ENCODE results near the gene ATOSA. TPM values are rescaled to one million over a fixed set of nuclear protein-coding genes. Genes with fewer than 3 reads are reported as not detected.

The ATOSA gene
- total RNA-seq, 1 experiment from 2014 or later = 13.2 TPM

- TF ChIP-seq SP1 (CRISPR knock-in tag; conservative IDR thresholded peaks at IDR 0.05) = no peak
- no peak for TF ChIP-seq ZBTB21 (CRISPR knock-in tag; IDR thresholded peaks at IDR 0.05; ENCODE audit: borderline replicate concordance)
- no peak for TF ChIP-seq MAX (CRISPR knock-in tag; IDR thresholded peaks at IDR 0.05)
- TF ChIP-seq NFE2L1 (CRISPR knock-in tag; IDR thresholded peaks at IDR 0.05) = no peak
- no peak for TF ChIP-seq IRF1 (CRISPR knock-in tag; IDR thresholded peaks at IDR 0.05)
- TF ChIP-seq PREB (CRISPR knock-in tag; IDR thresholded peaks at IDR 0.05; ENCODE audit: borderline replicate concordance) = no peak
Measured at GRCh38 chr15:52653431-52653964, 25.7 kb downstream of the ATOSA start (continued).

- ChIA-PET POLR2A (interaction anchor here (0.7 kb wide), 1 partner anchor 8 kb away, joined by 3 read pairs; no protein-coding TSS in a partner anchor), CTCF (no interaction called here)
- Mint-ChIP-seq H3K36me3 (no peaks in the 10 kb centered on the region), H3K27ac (peak overlapping the region; percentile 55; the same call in 1 of the 2 replicates), H3K9me3 (no peaks in the 10 kb centered on the region), H3K27me3 (ENCODE audit: low read depth) (no peaks in the 10 kb centered on the region), H3K4me3 (no peak overlapping the region), H3K4me1 (peaks cover 9% of the 10 kb centered on the region)
- ATAC-seq (no peak), DNase-seq (ENCODE audit: low spot score) (no peak)
- no peak for TF ChIP-seq NR3C1 (CRISPR knock-in tag; conservative IDR thresholded peaks at IDR 0.05; ENCODE audit: low read depth)
- no peak for TF ChIP-seq ZNF396 (CRISPR knock-in tag; IDR thresholded peaks at IDR 0.05; ENCODE audit: borderline replicate concordance)
- no peak for TF ChIP-seq TCF7 (CRISPR knock-in tag; IDR thresholded peaks at IDR 0.05; ENCODE audit: low read depth)
- no peak for TF ChIP-seq AFF4 (CRISPR knock-in tag; IDR thresholded peaks at IDR 0.05; ENCODE audit: borderline replicate concordance)
- TF ChIP-seq JAZF1 (CRISPR knock-in tag; IDR thresholded peaks at IDR 0.05) = no peak
Measured at GRCh38 chr15:52652984-52653383, 26.2 kb downstream of the ATOSA start.

- H3K9me3 Mint-ChIP-seq = no peaks in the 10 kb centered on the region
- H3K4me3 Mint-ChIP-seq = no peak overlapping the region
- no peaks in the 10 kb centered on the region for H3K27me3 Mint-ChIP-seq (ENCODE audit: low read depth)
- TF ChIP-seq SMAD3 (CRISPR knock-in tag; IDR thresholded peaks at IDR 0.05; ENCODE audit: borderline replicate concordance) = no peak
- TF ChIP-seq TP53 (CRISPR knock-in tag; IDR thresholded peaks at IDR 0.05) = no peak
- TF ChIP-seq TEAD1 (CRISPR knock-in tag; IDR thresholded peaks at IDR 0.05) = no peak
- no peak for TF ChIP-seq MXD4 (CRISPR knock-in tag; IDR thresholded peaks at IDR 0.05; ENCODE audit: borderline replicate concordance)
- no peak for TF ChIP-seq NR2C2 (CRISPR knock-in tag; IDR thresholded peaks at IDR 0.05)
- TF ChIP-seq IRF2 (CRISPR knock-in tag; IDR thresholded peaks at IDR 0.05; ENCODE audit: borderline replicate concordance, low read depth) = no peak
- TF ChIP-seq ELF4 (CRISPR knock-in tag; IDR thresholded peaks at IDR 0.05; ENCODE audit: low read depth) = no peak
- no peak for TF ChIP-seq ZNF281 (CRISPR knock-in tag; IDR thresholded peaks at IDR 0.05)
- TF ChIP-seq ZNF219 (CRISPR knock-in tag; IDR thresholded peaks at IDR 0.05; ENCODE audit: borderline replicate concordance) = no peak
- TF ChIP-seq NFYB (CRISPR knock-in tag; conservative IDR thresholded peaks at IDR 0.05; ENCODE audit: low read depth) = no peak
- no peak for TF ChIP-seq CTCF (IDR thresholded peaks at IDR 0.05)
- no peaks in the 10 kb centered on the region for H3K36me3 Mint-ChIP-seq
- ATAC-seq (no peak), DNase-seq (ENCODE audit: low spot score) (no peak)
- peaks cover 9% of the 10 kb centered on the region for H3K4me1 Mint-ChIP-seq
- CTCF ChIA-PET = interaction anchor here (0.8 kb wide), 2 partner anchors 27 to 444 kb away, joined by 3 read pairs; partner anchors contain the start of gene ATOSA
- H3K27ac Mint-ChIP-seq = no peak overlapping the region
- POLR2A ChIA-PET = no interaction called here
Measured at GRCh38 chr15:52652286-52652685, 26.9 kb downstream of the ATOSA start.
